Parathyroid adenoma (tissue), 2 donors: ENCODE measurements around the gene STIM2.
"Not testable (repeated sequence)": the region's sequence is repeated elsewhere in the genome, so short reads cannot be mapped to it uniquely, and the experiment has no call there.

Experiments used
- H2AFZ ChIP-seq: fragments of 300-600 bp; sonication (generic); one replicate; pipeline ENCODE4 v1.7.0; 2017; ENCODE audit warnings: antibody characterized with exemption, mild to moderate bottlenecking
- H3K27ac ChIP-seq: fragments of 300-600 bp; sonication (generic); one replicate; pipeline ENCODE4 v1.7.0; 2017
- H3K27me3 ChIP-seq: fragments of 300-600 bp; sonication (generic); one replicate; pipeline ENCODE4 v1.7.0; 2017; ENCODE audit warnings: low read length; ENCODE audit not compliant: control insufficient read depth, insufficient read depth
- H3K36me3 ChIP-seq: fragments of 300-600 bp; sonication (generic); one replicate; pipeline ENCODE4 v1.7.0; 2017; ENCODE audit warnings: low read length; ENCODE audit not compliant: control insufficient read depth, insufficient read depth
- H3K4me1 ChIP-seq: fragments of 300-600 bp; sonication (generic); one replicate; pipeline ENCODE4 v1.7.0; 2017; ENCODE audit warnings: control low read depth
- H3K4me2 ChIP-seq: fragments of 300-600 bp; sonication (generic); one replicate; pipeline ENCODE4 v1.7.0; 2017; ENCODE audit warnings: low read length
- H3K4me3 ChIP-seq: fragments of 300-600 bp; sonication (generic); one replicate; pipeline ENCODE4 v1.7.0; 2017; ENCODE audit warnings: low read depth, low read length
- H3K79me2 ChIP-seq: fragments of 300-600 bp; sonication (generic); one replicate; pipeline ENCODE4 v1.7.0; 2017; ENCODE audit warnings: control low read depth
- H3K9ac ChIP-seq: fragments of 300-600 bp; sonication (generic); one replicate; pipeline ENCODE4 v1.7.0; 2017; ENCODE audit warnings: mild to moderate bottlenecking
- H3K9me3 ChIP-seq: fragments of 300-600 bp; sonication (generic); one replicate; pipeline ENCODE4 v1.7.0; 2017; ENCODE audit warnings: low read length; ENCODE audit not compliant: control insufficient read depth
- TF ChIP-seq, protein P1 (sequence below): fragments of 300-600 bp; sonication (generic); IDR thresholded peaks from one replicate; pipeline ENCODE4 v1.7.0; 2017; ENCODE audit warnings: antibody characterized with exemption, mild to moderate bottlenecking
- donor health status: primary hyperparathyroidism.

The STIM2 gene

DNA sequence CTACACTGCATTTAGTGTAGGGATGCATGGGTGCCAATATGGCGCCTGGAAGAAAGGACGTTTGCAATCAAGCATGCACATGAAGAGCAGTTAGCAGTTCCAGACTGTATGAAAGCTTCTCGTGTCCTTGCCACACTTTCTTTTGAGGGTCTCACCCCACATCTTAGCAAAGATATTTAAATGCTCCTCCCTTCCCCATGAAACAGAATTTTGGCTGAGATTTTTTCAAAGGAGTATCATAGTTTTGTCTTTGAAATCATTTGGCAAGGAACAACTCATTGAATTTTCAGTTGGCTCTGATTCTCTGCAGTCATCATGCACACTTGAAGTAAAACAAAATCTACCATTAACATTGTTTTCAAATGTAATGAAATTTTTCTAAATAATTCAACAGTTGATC, 39.6 kb upstream of the STIM2 start:
- Histone ChIP-seq H3K9ac (no peak overlapping the region), H3K4me2 (no peak overlapping the region), H3K36me3 (no peaks in the 10 kb centered on the region), H3K4me1 (no peaks in the 10 kb centered on the region), H3K79me2 (no peaks in the 10 kb centered on the region), H3K9me3 (no peaks in the 10 kb centered on the region), H3K4me3 (no peak overlapping the region), H3K27ac (no peak overlapping the region), H3K27me3 (no peaks in the 10 kb centered on the region), H2AFZ (no peak overlapping the region)
- TF ChIP-seq, protein P1, sequence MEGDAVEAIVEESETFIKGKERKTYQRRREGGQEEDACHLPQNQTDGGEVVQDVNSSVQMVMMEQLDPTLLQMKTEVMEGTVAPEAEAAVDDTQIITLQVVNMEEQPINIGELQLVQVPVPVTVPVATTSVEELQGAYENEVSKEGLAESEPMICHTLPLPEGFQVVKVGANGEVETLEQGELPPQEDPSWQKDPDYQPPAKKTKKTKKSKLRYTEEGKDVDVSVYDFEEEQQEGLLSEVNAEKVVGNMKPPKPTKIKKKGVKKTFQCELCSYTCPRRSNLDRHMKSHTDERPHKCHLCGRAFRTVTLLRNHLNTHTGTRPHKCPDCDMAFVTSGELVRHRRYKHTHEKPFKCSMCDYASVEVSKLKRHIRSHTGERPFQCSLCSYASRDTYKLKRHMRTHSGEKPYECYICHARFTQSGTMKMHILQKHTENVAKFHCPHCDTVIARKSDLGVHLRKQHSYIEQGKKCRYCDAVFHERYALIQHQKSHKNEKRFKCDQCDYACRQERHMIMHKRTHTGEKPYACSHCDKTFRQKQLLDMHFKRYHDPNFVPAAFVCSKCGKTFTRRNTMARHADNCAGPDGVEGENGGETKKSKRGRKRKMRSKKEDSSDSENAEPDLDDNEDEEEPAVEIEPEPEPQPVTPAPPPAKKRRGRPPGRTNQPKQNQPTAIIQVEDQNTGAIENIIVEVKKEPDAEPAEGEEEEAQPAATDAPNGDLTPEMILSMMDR, result no peak

DNA sequence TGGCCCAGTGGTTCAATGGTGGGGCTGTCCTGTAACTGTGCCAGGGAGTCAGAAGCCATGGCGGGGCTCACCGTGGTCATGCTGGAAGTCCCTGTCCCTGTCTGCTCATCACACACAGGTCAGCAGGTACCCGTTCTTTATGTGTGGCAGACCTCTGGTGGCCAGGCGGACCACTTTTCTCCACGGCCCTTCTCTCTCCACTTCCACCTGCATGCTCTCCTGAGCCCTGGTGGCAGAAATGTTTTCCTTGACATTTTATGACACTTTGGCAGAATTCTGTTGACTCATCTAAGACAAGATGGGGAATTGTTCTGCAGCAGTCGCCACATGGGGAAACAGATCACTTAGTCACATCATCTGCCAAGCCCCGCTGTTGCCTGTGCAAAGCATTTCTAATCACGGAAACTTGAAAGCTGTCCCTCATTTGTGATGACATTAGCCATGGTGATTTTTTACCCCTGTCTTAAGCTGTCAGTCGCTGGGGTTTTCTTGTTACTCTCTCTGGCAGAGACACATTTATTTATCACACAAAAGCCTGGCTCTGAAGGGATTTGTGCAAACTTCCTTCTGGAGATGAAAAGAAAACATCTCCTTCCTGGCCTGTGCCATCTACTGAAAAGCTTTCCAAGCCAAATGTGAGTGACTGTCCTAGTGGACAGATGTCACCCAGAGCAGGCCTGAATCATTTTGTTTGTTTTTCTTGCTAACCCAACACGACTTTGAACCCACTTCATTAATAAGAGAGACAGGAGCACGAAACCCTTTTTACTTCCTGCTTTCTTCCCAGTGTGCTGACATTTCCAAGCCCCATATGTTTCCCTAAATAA, 38.8 kb upstream of the STIM2 start:
- TF ChIP-seq, protein P1, result no peak
- Histone ChIP-seq H3K36me3 (no peaks in the 10 kb centered on the region), H3K4me1 (no peaks in the 10 kb centered on the region), H2AFZ (no peak overlapping the region), H3K4me3 (no peak overlapping the region), H3K27ac (no peak overlapping the region), H3K27me3 (no peaks in the 10 kb centered on the region), H3K9ac (no peak overlapping the region), H3K9me3 (no peaks in the 10 kb centered on the region), H3K79me2 (no peaks in the 10 kb centered on the region), H3K4me2 (no peak overlapping the region)

DNA sequence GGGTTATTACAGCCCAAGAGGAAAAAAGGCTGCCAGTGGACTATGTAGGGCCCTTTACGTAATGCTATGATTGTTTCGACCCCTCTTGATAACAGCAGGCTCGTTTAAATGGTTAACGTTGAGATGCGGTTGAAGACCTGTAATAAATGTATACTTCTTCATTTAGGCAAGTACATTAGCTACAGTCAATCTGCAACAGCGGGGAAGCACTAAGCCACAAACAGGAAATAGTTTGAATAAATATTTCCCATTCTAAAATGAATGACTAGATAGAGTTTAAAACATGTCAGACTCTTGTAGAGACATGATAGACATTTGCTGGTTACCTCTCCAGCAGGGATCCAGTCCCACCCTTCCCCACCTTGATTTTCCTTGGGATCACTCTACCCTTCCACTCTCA, 38.1 kb upstream of the STIM2 start:
- no peak overlapping the region for H3K27ac ChIP-seq
- no peak overlapping the region for H3K4me3 ChIP-seq
- no peaks in the 10 kb centered on the region for H3K9me3 ChIP-seq
- H3K4me2 ChIP-seq, result no peak overlapping the region
- H3K27me3 ChIP-seq, result no peaks in the 10 kb centered on the region
- no peak overlapping the region for H3K9ac ChIP-seq
- no peaks in the 10 kb centered on the region for H3K36me3 ChIP-seq
- no peaks in the 10 kb centered on the region for H3K4me1 ChIP-seq
- no peaks in the 10 kb centered on the region for H3K79me2 ChIP-seq
- TF ChIP-seq, protein P1, result no peak
- no peak overlapping the region for H2AFZ ChIP-seq

DNA sequence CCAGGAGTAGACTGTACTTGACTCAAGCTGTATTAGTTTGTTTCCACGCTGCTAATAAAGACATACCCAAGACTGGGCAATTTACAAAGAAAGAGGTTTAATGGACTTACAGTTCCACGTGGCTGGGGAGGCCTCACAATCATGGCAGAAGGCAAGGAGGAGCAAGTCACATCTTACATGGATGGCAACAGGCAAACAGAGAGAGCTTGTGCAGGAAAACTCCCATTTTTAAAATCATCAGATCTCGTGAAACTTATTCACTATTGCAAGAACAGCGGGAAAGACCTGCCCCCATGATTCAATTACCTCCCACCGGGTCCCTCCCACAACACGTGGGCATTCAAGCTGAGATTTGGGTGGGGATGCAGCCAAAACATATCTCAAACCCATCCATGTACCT, 37.7 kb upstream of the STIM2 start:
- not testable (repeated sequence) for H3K4me3 ChIP-seq, H3K27me3 ChIP-seq, H3K9ac ChIP-seq, H3K9me3 ChIP-seq, H3K36me3 ChIP-seq, H3K4me1 ChIP-seq, H3K4me2 ChIP-seq, H3K27ac ChIP-seq, H3K79me2 ChIP-seq, H2AFZ ChIP-seq

- H3K4me1 ChIP-seq, result no peaks in the 10 kb centered on the region
- TF ChIP-seq, protein P1, result no peak
- H3K36me3 ChIP-seq, result no peaks in the 10 kb centered on the region
- H3K27ac ChIP-seq, result no peak overlapping the region
- H3K79me2 ChIP-seq, result no peaks in the 10 kb centered on the region
- H3K4me2 ChIP-seq, result no peak overlapping the region
- H3K4me3 ChIP-seq, result no peak overlapping the region
- no peak overlapping the region for H2AFZ ChIP-seq
- no peak overlapping the region for H3K9ac ChIP-seq
- H3K27me3 ChIP-seq, result no peaks in the 10 kb centered on the region
- H3K9me3 ChIP-seq, result no peaks in the 10 kb centered on the region
Measured at GRCh38 chr4:26823583-26823982, 37.1 kb upstream of the STIM2 start.
